WTC11 (cell line): ENCODE measurements around the gene NPFFR1. TPM values are rescaled to one million over a fixed set of nuclear protein-coding genes. Genes with fewer than 3 reads are reported as not detected.

ENCODE experiments used
- ATAC-seq: fragments of 200-7000 bp; cut with Tn5 transposase; 2 replicates; pipeline ENCODE4 v1.10.0; 2021; ENCODE audit warnings: mild to moderate bottlenecking, moderate library complexity
- CTCF ChIA-PET: fragments of 300-600 bp; sonication (Branson Sonifier 250); formaldehyde crosslinking; loops from one replicate; lab custom pipeline; 2021; ENCODE audit warnings: antibody characterized with exemption; lab: Charles Lee
- POLR2A ChIA-PET: fragments of 350-600 bp; sonication (Branson Sonifier 250); formaldehyde crosslinking; loops from one replicate; lab custom pipeline; 2021; ENCODE audit warnings: antibody characterized with exemption; lab: Charles Lee
- DNase-seq: peaks from one replicate; pipeline ENCODE4 v3.0.0; 2021; ENCODE audit warnings: low spot score
- H3K27ac Mint-ChIP-seq: 2 replicates; pipeline ENCODE4 v1.8.0; 2021; ENCODE audit warnings: mixed read lengths
- H3K27me3 Mint-ChIP-seq: 2 replicates; pipeline ENCODE4 v1.8.0; 2021; ENCODE audit warnings: low read depth, mild to moderate bottlenecking, moderate library complexity, mixed read lengths
- H3K36me3 Mint-ChIP-seq: 2 replicates; pipeline ENCODE4 v1.8.0; 2021; ENCODE audit warnings: mixed read lengths
- H3K4me1 Mint-ChIP-seq: 2 replicates; pipeline ENCODE4 v1.8.0; 2022; ENCODE audit warnings: mixed read lengths
- H3K4me3 Mint-ChIP-seq: 2 replicates; pipeline ENCODE4 v1.8.0; 2021; ENCODE audit warnings: mild to moderate bottlenecking, moderate library complexity, mixed read lengths
- H3K9me3 Mint-ChIP-seq: 2 replicates; pipeline ENCODE4 v1.8.0; 2021; ENCODE audit warnings: mixed read lengths
- FOXP1 ChIP-seq: sonication (generic); formaldehyde crosslinking; IDR thresholded peaks from 2 replicates; pipeline ENCODE4 v1.8.0; 2022; ENCODE audit warnings: missing genetic modification reagents, mild to moderate bottlenecking, moderate library complexity, borderline replicate concordance
- JUN ChIP-seq: sonication (generic); formaldehyde crosslinking; IDR thresholded peaks from 2 replicates; pipeline ENCODE4 v1.8.0; 2023; ENCODE audit warnings: mild to moderate bottlenecking, missing genetic modification reagents
- KAT7 ChIP-seq: sonication (generic); formaldehyde crosslinking; IDR thresholded peaks from 2 replicates; pipeline ENCODE4 v1.8.1; 2023; ENCODE audit warnings: missing genetic modification reagents, mild to moderate bottlenecking, borderline replicate concordance
- NFATC4 ChIP-seq: fragments of 250-450 bp; sonication (Bioruptor Pico); IDR thresholded peaks from 2 replicates; pipeline ENCODE4 v1.9.0; 2021; ENCODE audit warnings: mild to moderate bottlenecking
- NR2C2 ChIP-seq: sonication (generic); formaldehyde crosslinking; IDR thresholded peaks from 2 replicates; pipeline ENCODE4 v1.8.0; 2022; ENCODE audit warnings: mild to moderate bottlenecking, missing genetic modification reagents
- OVOL2 ChIP-seq: fragments of 250-450 bp; sonication (Bioruptor Pico); IDR thresholded peaks from 2 replicates; pipeline ENCODE4 v1.9.0; 2021; ENCODE audit warnings: mild to moderate bottlenecking, borderline replicate concordance
- SOX15 ChIP-seq: fragments of 250-450 bp; sonication (Bioruptor Pico); IDR thresholded peaks from 2 replicates; pipeline ENCODE4 v1.9.0; 2021; ENCODE audit warnings: mild to moderate bottlenecking
- TP53 ChIP-seq: sonication (generic); formaldehyde crosslinking; IDR thresholded peaks from 2 replicates; pipeline ENCODE4 v1.8.1; 2023; ENCODE audit warnings: mild to moderate bottlenecking, missing genetic modification reagents
- ZNF263 ChIP-seq: sonication (generic); formaldehyde crosslinking; IDR thresholded peaks from 2 replicates; pipeline ENCODE4 v1.8.1; 2022; ENCODE audit warnings: low read depth, mild to moderate bottlenecking, moderate library complexity, missing genetic modification reagents
- ZNF396 ChIP-seq: fragments of 250-450 bp; sonication (Bioruptor Pico); IDR thresholded peaks from 2 replicates; pipeline ENCODE4 v1.8.0; 2021; ENCODE audit warnings: mild to moderate bottlenecking, moderate library complexity, borderline replicate concordance
- ZNF416 ChIP-seq: fragments of 250-450 bp; sonication (Bioruptor Pico); IDR thresholded peaks from 2 replicates; pipeline ENCODE4 v1.9.0; 2021; ENCODE audit warnings: mild to moderate bottlenecking, inconsistent platforms
- total RNA-seq: library from RNA; stranded (reverse); gene quantifications from 3 replicates; pipeline ENCODE4 v1.2.3, GENCODE V29; 2021
- TF ChIP-seq, protein P1 (sequence below): sonication (generic); formaldehyde crosslinking; IDR thresholded peaks from 2 replicates; pipeline ENCODE4 v1.8.0; 2022; ENCODE audit warnings: mild to moderate bottlenecking, missing genetic modification reagents
- TF ChIP-seq, protein P2 (sequence below): sonication (generic); formaldehyde crosslinking; IDR thresholded peaks from 2 replicates; pipeline ENCODE4 v1.8.1; 2023; ENCODE audit warnings: mild to moderate bottlenecking, missing genetic modification reagents, moderate library complexity
- TF ChIP-seq, protein P3 (sequence below): sonication (generic); formaldehyde crosslinking; IDR thresholded peaks from 2 replicates; pipeline ENCODE4 v1.8.1; 2023; ENCODE audit warnings: mild to moderate bottlenecking, missing genetic modification reagents
- TF ChIP-seq, protein P4 (sequence below): sonication (generic); formaldehyde crosslinking; IDR thresholded peaks from 2 replicates; pipeline ENCODE4 v1.8.1; 2023; ENCODE audit warnings: mild to moderate bottlenecking, missing genetic modification reagents, borderline replicate concordance
- TF ChIP-seq, protein P5 (sequence below): sonication (generic); formaldehyde crosslinking; IDR thresholded peaks from 2 replicates; pipeline ENCODE4 v1.8.1; 2022; ENCODE audit warnings: low read depth, mild to moderate bottlenecking, moderate library complexity, missing genetic modification reagents, borderline replicate concordance
- TF ChIP-seq, protein P6 (sequence below): sonication (generic); formaldehyde crosslinking; IDR thresholded peaks from 2 replicates; pipeline ENCODE4 v1.8.0; 2023; ENCODE audit warnings: missing genetic modification reagents, mild to moderate bottlenecking, borderline replicate concordance
- TF ChIP-seq, protein P7 (sequence below): sonication (generic); formaldehyde crosslinking; IDR thresholded peaks from 2 replicates; pipeline ENCODE4 v1.8.1; 2023; ENCODE audit warnings: mild to moderate bottlenecking, moderate library complexity, missing genetic modification reagents

Gene NPFFR1
- total RNA-seq, 1 experiment from 2014 or later: 0.04 TPM

DNA sequence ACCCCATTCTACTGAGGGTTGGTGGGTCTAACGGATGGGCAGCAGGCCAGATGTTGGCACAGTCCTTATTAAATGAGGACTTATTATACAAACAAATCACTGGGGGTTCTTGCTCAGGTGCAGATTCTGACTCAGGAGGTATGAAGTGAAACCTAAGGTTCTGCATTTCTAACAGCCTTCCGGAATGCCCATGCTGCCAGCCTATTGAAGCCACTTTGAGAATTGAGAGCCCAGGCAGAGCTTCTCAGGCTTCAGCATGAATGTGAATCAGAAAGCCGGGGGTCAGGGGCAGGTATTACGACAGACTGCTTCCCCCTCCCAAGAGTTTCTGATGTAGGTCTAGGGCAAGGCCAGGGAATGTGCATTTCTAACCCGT lies 34.1 kb upstream of the NPFFR1 start:
- DNase-seq (no peak), ATAC-seq (no peak)
- Mint-ChIP-seq H3K4me1 (no peaks in the 10 kb centered on the region), H3K27ac (no peak overlapping the region), H3K9me3 (no peaks in the 10 kb centered on the region), H3K4me3 (no peak overlapping the region), H3K27me3 (no peaks in the 10 kb centered on the region), H3K36me3 (0 out of 2 replicates have a peak, but pooled peaks cover 2% of the 10 kb centered on the region)
- CTCF ChIA-PET: interaction anchor here (1.1 to 1.4 kb wide), 3 partner anchors 31 to 96 kb away, joined by 3 to 4 read pairs (median 4); no protein-coding TSS in a partner anchor
- no peak for TF ChIP-seq JUN (CRISPR knock-in tag)
- TF ChIP-seq ZNF416 (CRISPR knock-in tag): no peak
- no peak for TF ChIP-seq OVOL2 (CRISPR knock-in tag)
- TF ChIP-seq, protein P1, sequence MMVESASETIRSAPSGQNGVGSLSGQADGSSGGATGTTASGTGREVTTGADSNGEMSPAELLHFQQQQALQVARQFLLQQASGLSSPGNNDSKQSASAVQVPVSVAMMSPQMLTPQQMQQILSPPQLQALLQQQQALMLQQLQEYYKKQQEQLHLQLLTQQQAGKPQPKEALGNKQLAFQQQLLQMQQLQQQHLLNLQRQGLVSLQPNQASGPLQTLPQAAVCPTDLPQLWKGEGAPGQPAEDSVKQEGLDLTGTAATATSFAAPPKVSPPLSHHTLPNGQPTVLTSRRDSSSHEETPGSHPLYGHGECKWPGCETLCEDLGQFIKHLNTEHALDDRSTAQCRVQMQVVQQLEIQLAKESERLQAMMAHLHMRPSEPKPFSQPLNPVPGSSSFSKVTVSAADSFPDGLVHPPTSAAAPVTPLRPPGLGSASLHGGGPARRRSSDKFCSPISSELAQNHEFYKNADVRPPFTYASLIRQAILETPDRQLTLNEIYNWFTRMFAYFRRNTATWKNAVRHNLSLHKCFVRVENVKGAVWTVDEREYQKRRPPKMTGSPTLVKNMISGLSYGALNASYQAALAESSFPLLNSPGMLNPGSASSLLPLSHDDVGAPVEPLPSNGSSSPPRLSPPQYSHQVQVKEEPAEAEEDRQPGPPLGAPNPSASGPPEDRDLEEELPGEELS (CRISPR knock-in tag): no peak
- TF ChIP-seq, protein P2, sequence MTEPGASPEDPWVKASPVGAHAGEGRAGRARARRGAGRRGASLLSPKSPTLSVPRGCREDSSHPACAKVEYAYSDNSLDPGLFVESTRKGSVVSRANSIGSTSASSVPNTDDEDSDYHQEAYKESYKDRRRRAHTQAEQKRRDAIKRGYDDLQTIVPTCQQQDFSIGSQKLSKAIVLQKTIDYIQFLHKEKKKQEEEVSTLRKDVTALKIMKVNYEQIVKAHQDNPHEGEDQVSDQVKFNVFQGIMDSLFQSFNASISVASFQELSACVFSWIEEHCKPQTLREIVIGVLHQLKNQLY: no peak
- no peak for TF ChIP-seq FOXP1 (CRISPR knock-in tag)
- TF ChIP-seq, protein P3, sequence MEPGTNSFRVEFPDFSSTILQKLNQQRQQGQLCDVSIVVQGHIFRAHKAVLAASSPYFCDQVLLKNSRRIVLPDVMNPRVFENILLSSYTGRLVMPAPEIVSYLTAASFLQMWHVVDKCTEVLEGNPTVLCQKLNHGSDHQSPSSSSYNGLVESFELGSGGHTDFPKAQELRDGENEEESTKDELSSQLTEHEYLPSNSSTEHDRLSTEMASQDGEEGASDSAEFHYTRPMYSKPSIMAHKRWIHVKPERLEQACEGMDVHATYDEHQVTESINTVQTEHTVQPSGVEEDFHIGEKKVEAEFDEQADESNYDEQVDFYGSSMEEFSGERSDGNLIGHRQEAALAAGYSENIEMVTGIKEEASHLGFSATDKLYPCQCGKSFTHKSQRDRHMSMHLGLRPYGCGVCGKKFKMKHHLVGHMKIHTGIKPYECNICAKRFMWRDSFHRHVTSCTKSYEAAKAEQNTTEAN (CRISPR knock-in tag): no peak
- TF ChIP-seq, protein P4, sequence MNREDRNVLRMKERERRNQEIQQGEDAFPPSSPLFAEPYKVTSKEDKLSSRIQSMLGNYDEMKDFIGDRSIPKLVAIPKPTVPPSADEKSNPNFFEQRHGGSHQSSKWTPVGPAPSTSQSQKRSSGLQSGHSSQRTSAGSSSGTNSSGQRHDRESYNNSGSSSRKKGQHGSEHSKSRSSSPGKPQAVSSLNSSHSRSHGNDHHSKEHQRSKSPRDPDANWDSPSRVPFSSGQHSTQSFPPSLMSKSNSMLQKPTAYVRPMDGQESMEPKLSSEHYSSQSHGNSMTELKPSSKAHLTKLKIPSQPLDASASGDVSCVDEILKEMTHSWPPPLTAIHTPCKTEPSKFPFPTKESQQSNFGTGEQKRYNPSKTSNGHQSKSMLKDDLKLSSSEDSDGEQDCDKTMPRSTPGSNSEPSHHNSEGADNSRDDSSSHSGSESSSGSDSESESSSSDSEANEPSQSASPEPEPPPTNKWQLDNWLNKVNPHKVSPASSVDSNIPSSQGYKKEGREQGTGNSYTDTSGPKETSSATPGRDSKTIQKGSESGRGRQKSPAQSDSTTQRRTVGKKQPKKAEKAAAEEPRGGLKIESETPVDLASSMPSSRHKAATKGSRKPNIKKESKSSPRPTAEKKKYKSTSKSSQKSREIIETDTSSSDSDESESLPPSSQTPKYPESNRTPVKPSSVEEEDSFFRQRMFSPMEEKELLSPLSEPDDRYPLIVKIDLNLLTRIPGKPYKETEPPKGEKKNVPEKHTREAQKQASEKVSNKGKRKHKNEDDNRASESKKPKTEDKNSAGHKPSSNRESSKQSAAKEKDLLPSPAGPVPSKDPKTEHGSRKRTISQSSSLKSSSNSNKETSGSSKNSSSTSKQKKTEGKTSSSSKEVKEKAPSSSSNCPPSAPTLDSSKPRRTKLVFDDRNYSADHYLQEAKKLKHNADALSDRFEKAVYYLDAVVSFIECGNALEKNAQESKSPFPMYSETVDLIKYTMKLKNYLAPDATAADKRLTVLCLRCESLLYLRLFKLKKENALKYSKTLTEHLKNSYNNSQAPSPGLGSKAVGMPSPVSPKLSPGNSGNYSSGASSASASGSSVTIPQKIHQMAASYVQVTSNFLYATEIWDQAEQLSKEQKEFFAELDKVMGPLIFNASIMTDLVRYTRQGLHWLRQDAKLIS (CRISPR knock-in tag): no peak
- no peak for TF ChIP-seq KAT7 (CRISPR knock-in tag)
- no peak for TF ChIP-seq SOX15 (CRISPR knock-in tag)
- POLR2A ChIA-PET: interaction anchor here (0.6 kb wide), 1 partner anchor 1060 kb away, joined by 4 read pairs; no protein-coding TSS in a partner anchor

DNA sequence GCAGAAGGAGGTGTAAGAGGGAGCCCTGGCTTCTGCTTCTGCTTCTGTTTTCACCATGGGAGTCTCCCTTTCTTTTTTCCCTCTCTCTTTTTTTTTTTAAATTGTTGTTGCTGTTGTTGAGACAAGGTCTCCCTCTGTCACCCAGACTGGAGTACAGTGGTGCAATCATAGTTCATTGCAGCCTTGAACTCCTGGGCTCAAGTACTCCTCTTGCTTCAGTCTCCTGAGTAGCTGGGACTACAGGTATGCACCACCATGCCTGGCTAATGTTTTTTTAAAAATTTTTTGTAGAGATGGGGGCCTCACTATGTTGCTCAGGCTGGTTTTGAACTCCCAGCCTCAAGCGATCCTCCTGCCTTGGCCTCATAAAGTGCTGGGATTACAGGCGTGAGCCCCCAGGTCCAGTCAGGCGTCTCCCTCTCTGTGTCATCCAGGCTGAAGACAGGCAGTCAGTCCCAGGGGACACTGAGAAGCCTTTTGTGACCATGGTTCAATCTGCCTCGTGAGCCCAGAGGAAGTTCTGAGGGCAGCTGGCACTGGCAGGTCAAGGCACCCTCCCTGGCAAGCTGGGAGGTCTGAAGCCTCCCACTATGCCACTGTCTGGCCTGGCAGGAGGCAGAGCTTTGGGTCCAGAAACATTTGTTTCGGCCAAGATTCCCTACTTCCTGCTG lies 33.6 kb upstream of the NPFFR1 start:
- no peaks in the 10 kb centered on the region for H3K4me1 Mint-ChIP-seq
- CTCF ChIA-PET: interaction anchor here (1.1 to 1.4 kb wide), 4 partner anchors 31 to 95 kb away, joined by 3 to 4 read pairs (median 4); no protein-coding TSS in a partner anchor
- H3K4me3 Mint-ChIP-seq: no peak overlapping the region
- H3K36me3 Mint-ChIP-seq: 0 out of 2 replicates have a peak, but pooled peaks cover 2% of the 10 kb centered on the region
- ATAC-seq (no peak), DNase-seq (no peak)
- H3K27me3 Mint-ChIP-seq: no peaks in the 10 kb centered on the region
- POLR2A ChIA-PET: interaction anchor here (0.5 to 0.6 kb wide), 3 partner anchors 56 to 1060 kb away, joined by 3 to 6 read pairs (median 4); no protein-coding TSS in a partner anchor
- H3K27ac Mint-ChIP-seq: no peak overlapping the region
- no peaks in the 10 kb centered on the region for H3K9me3 Mint-ChIP-seq
- TF ChIP-seq, protein P5, sequence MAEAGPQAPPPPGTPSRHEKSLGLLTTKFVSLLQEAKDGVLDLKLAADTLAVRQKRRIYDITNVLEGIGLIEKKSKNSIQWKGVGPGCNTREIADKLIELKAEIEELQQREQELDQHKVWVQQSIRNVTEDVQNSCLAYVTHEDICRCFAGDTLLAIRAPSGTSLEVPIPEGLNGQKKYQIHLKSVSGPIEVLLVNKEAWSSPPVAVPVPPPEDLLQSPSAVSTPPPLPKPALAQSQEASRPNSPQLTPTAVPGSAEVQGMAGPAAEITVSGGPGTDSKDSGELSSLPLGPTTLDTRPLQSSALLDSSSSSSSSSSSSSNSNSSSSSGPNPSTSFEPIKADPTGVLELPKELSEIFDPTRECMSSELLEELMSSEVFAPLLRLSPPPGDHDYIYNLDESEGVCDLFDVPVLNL (CRISPR knock-in tag): no peak
- TF ChIP-seq ZNF396 (CRISPR knock-in tag) (no peak), NFATC4 (CRISPR knock-in tag) (no peak), ZNF263 (CRISPR knock-in tag) (no peak), NR2C2 (CRISPR knock-in tag) (no peak), TP53 (CRISPR knock-in tag) (no peak), ZNF416 (CRISPR knock-in tag) (no peak)
- TF ChIP-seq, protein P6, sequence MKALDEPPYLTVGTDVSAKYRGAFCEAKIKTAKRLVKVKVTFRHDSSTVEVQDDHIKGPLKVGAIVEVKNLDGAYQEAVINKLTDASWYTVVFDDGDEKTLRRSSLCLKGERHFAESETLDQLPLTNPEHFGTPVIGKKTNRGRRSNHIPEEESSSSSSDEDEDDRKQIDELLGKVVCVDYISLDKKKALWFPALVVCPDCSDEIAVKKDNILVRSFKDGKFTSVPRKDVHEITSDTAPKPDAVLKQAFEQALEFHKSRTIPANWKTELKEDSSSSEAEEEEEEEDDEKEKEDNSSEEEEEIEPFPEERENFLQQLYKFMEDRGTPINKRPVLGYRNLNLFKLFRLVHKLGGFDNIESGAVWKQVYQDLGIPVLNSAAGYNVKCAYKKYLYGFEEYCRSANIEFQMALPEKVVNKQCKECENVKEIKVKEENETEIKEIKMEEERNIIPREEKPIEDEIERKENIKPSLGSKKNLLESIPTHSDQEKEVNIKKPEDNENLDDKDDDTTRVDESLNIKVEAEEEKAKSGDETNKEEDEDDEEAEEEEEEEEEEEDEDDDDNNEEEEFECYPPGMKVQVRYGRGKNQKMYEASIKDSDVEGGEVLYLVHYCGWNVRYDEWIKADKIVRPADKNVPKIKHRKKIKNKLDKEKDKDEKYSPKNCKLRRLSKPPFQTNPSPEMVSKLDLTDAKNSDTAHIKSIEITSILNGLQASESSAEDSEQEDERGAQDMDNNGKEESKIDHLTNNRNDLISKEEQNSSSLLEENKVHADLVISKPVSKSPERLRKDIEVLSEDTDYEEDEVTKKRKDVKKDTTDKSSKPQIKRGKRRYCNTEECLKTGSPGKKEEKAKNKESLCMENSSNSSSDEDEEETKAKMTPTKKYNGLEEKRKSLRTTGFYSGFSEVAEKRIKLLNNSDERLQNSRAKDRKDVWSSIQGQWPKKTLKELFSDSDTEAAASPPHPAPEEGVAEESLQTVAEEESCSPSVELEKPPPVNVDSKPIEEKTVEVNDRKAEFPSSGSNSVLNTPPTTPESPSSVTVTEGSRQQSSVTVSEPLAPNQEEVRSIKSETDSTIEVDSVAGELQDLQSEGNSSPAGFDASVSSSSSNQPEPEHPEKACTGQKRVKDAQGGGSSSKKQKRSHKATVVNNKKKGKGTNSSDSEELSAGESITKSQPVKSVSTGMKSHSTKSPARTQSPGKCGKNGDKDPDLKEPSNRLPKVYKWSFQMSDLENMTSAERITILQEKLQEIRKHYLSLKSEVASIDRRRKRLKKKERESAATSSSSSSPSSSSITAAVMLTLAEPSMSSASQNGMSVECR (CRISPR knock-in tag): no peak
- TF ChIP-seq, protein P7, sequence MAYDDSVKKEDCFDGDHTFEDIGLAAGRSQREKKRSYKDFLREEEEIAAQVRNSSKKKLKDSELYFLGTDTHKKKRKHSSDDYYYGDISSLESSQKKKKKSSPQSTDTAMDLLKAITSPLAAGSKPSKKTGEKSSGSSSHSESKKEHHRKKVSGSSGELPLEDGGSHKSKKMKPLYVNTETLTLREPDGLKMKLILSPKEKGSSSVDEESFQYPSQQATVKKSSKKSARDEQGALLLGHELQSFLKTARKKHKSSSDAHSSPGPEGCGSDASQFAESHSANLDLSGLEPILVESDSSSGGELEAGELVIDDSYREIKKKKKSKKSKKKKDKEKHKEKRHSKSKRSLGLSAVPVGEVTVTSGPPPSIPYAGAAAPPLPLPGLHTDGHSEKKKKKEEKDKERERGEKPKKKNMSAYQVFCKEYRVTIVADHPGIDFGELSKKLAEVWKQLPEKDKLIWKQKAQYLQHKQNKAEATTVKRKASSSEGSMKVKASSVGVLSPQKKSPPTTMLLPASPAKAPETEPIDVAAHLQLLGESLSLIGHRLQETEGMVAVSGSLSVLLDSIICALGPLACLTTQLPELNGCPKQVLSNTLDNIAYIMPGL (CRISPR knock-in tag): no peak
